IPS DF 6.9 (cell line): ENCODE results near the gene COL4A1.
"Not testable (repeated sequence)": the region's sequence is repeated elsewhere in the genome, so short reads cannot be mapped to it uniquely, and the experiment has no call there.

Experiments
- DNase-seq: peaks from one replicate; pipeline ENCODE4 v3.0.0-alpha.2; 2013; ENCODE audit warnings: low read depth, low spot score
- H3K27ac ChIP-seq: one replicate; pipeline ENCODE4 v1.5.1; 2013; ENCODE audit warnings: low read length, control low read depth
- H3K27me3 ChIP-seq: 2 replicates; pipeline ENCODE4 v1.6.1; 2013; ENCODE audit warnings: mild to moderate bottlenecking, low read length; ENCODE audit not compliant: control insufficient read depth, insufficient read depth
- H3K36me3 ChIP-seq: 2 replicates; pipeline ENCODE4 v1.6.1; 2013; ENCODE audit warnings: low read length; ENCODE audit not compliant: control insufficient read depth, insufficient read depth
- H3K4me1 ChIP-seq: 2 replicates; pipeline ENCODE4 v1.6.1; 2013; ENCODE audit warnings: low read length; ENCODE audit not compliant: control insufficient read depth, insufficient read depth
- H3K4me3 ChIP-seq: 2 replicates; pipeline ENCODE4 v1.5.1; 2013; ENCODE audit warnings: mild to moderate bottlenecking, low read length
- H3K9me3 ChIP-seq: 2 replicates; pipeline ENCODE4 v1.6.1; 2013; ENCODE audit warnings: low read length, inconsistent platforms; ENCODE audit not compliant: control insufficient read depth, insufficient read depth
- WGBS: extraction: QIAGEN DNeasy Blood & Tissue Kit; methylation state at CpG from one replicate; pipeline ENCODE4 v1.1.7; 2013; ENCODE audit warnings: mixed read lengths, missing lambda C conversion rate; ENCODE audit not compliant: insufficient read length, insufficient coverage; 5-methylcytosine and 5-hydroxymethylcytosine counted together

COL4A1 gene

DNA sequence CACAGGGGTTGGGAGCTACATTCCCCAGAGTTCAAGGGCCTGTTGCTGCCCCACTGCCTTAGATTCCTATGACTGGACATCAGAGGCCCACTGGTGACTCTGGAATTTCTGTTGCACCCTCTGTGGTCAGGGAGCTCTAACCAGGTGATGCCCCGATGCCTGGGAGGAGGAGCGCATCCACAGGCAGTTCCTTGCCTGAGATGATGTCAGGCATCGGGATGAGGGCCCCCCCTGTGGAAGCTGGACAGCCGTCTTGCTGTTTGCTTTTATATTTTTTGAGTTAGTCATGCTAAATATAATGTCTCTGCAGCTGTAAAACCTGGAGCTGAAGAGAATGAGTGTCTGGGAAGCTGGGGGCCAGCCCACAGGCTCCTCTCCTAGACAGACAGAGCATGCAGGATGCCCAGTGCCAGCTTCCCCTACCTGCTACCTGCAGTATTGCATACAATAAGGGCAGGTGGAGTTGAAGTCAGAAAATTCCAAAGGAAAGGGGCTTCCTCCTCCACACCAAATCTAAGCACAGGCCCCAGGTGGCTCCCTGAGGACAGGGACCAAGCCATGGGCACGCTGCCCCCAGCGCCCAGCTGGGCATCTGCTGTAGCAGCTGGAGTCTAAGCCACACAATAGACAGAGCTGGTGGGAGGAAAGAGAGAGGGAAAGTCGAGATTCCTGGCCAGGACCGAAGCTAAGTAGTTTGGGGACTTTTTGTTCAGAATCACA, 16.4 kb upstream of the COL4A1 start:
- H3K4me1 ChIP-seq = peaks cover 7% of the 10 kb centered on the region; the same call in 1 of the 2 replicates
- H3K36me3 ChIP-seq = no peaks in the 10 kb centered on the region
- DNase-seq = no peak
- H3K27ac ChIP-seq = no peak overlapping the region
- no CpG with 5 or more reads among the region's 8 CpGs for WGBS
- no peaks in the 10 kb centered on the region for H3K9me3 ChIP-seq
- no peak overlapping the region for H3K4me3 ChIP-seq
- H3K27me3 ChIP-seq = no peaks in the 10 kb centered on the region

DNA sequence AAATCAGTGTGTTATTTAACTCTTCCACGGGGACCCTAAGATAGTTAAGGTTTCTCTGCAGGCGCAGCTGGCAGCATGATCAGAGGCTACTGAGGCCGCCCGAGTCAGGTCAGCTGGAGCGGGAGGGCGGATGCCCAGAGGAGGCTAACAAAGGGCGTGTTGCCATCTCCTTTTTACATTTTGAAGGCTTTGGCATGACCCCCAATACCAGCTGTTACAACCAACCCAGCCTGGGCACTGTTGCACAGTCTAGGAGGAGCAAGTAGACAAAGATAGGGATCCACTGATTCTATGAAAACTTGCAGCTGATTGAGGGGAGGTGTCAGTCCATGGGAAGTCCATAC, 15.8 kb upstream of the COL4A1 start:
- no peaks in the 10 kb centered on the region for H3K27me3 ChIP-seq
- no peak overlapping the region for H3K27ac ChIP-seq
- WGBS = no CpG with 5 or more reads among the region's 7 CpGs
- H3K4me3 ChIP-seq = no peak overlapping the region
- no peaks in the 10 kb centered on the region for H3K9me3 ChIP-seq
- no peak for DNase-seq
- no peaks in the 10 kb centered on the region for H3K36me3 ChIP-seq
- H3K4me1 ChIP-seq = peaks cover 7% of the 10 kb centered on the region; the same call in 1 of the 2 replicates

DNA sequence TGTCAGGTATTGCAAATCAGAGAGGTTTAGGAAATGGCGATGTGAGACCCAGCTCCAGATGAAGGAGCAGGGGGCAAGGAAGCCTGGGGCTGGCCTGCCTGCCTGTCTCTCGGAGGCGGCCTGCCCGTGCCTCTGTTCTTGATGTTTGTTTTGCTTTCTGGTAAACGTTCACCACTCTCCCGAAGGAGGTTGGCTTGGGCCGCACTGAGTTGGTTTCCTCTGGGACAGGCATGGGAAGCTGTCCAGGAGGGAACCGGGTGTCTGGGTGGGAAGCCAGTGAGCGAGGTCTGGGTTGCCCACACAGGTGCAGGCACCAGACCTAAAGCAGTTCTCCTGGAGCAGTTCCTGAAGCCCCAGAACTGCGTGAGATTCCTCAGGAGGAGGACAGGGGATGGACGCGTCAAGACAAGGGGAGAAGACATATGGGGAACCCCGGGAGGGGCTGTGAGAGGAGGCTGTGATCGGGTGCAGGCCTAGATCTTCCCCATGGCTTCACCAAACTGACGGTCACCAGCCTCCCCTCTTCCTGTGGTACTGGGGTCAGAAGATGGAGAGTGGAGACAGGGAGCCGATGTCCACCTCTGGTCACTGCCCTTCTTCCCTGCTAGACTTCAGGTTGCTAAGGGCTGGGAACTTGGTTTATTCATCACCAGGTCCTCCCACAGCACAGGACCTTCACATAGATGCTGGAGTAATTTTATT, 15.3 kb upstream of the COL4A1 start:
- Histone ChIP-seq H3K4me3 (no peak overlapping the region), H3K27ac (no peak overlapping the region), H3K4me1 (peaks cover 7% of the 10 kb centered on the region; the same call in 1 of the 2 replicates), H3K27me3 (no peaks in the 10 kb centered on the region), H3K36me3 (peaks cover under 1% of the 10 kb centered on the region; the same call in 1 of the 2 replicates), H3K9me3 (no peaks in the 10 kb centered on the region)
- DNase-seq = no peak
- WGBS = no CpG with 5 or more reads among the region's 16 CpGs

DNA sequence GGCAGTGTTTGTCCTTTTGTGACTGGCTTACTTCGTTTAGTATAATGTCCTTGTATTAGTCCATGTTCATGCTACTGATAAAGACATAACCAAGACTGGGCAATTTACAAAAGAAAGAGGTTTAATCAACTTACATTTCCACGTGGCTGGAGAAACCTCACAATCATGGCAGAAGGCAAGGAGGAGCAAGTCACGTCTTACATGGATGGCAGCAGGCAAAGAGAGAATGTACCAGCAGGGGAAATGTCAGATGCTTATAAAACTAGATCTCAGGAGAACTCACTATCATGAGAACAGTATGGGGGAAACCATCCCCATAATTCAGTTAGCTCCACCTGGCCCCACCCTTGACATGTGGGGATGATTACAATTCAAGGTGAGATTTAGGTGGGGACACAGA, 14.6 kb upstream of the COL4A1 start:
- H3K36me3 ChIP-seq, H3K4me1 ChIP-seq, H3K4me3 ChIP-seq, DNase-seq, H3K27ac ChIP-seq, H3K27me3 ChIP-seq, H3K9me3 ChIP-seq: not testable (repeated sequence)
- WGBS = no CpG with 5 or more reads among the region's 3 CpGs

DNA sequence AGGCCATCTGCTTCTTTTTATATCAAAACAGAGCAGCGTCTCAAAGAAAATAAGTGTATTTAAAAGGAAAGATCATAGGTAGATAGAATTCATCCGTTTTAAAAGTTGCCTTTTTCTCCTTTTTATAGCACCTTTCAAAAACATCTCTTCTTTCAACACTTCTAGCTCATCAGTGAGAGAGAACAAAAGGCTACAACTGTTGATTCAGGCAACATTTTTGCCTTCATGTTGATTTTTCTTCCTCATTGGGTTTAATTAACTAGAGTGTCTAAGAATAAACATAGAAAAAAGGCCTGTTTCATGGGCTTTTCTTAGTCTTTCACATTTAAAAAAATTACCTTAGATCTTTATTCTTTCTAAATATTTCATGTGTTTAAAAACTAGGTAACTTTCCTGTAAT, 13.7 kb upstream of the COL4A1 start:
- no peak for DNase-seq
- Histone ChIP-seq H3K36me3 (peaks cover 6% of the 10 kb centered on the region; the same call in 1 of the 2 replicates), H3K4me1 (peaks cover 5% of the 10 kb centered on the region; the same call in 1 of the 2 replicates), H3K4me3 (no peak overlapping the region), H3K27me3 (no peaks in the 10 kb centered on the region), H3K9me3 (no peaks in the 10 kb centered on the region), H3K27ac (no peak overlapping the region)
- WGBS = no CpG with 5 or more reads among the region's 2 CpGs

- no peak for DNase-seq
- Histone ChIP-seq H3K9me3 (no peaks in the 10 kb centered on the region), H3K27ac (no peak overlapping the region), H3K36me3 (peaks cover 6% of the 10 kb centered on the region; the same call in 1 of the 2 replicates), H3K4me3 (no peak overlapping the region), H3K4me1 (peaks cover 5% of the 10 kb centered on the region; the same call in 1 of the 2 replicates), H3K27me3 (no peaks in the 10 kb centered on the region)
- no CpG with 5 or more reads among the region's 19 CpGs for WGBS
Observed at GRCh38 chr13:110319774-110320509, 13.0 kb upstream of the COL4A1 start.

GRCh38 chr13:110319397-110319773, 12.4 kb upstream of the COL4A1 start:
- H3K27me3 ChIP-seq = no peaks in the 10 kb centered on the region
- whole genome bisulfite sequencing = no CpG with 5 or more reads among the region's 4 CpGs
- peaks cover 6% of the 10 kb centered on the region; the same call in 1 of the 2 replicates for H3K36me3 ChIP-seq
- no peak overlapping the region for H3K4me3 ChIP-seq
- H3K4me1 ChIP-seq = peaks cover 5% of the 10 kb centered on the region
- DNase-seq = no peak
- no peak overlapping the region for H3K27ac ChIP-seq
- no peaks in the 10 kb centered on the region for H3K9me3 ChIP-seq

GRCh38 chr13:110318920-110319319, 12.0 kb upstream of the COL4A1 start:
- H3K27ac ChIP-seq = no peak overlapping the region
- peaks cover 6% of the 10 kb centered on the region; the same call in 1 of the 2 replicates for H3K36me3 ChIP-seq
- H3K4me1 ChIP-seq = peaks cover 4% of the 10 kb centered on the region
- no peak overlapping the region for H3K4me3 ChIP-seq
- H3K9me3 ChIP-seq = no peaks in the 10 kb centered on the region
- no peak for DNase-seq
- no CpG with 5 or more reads among the region's 7 CpGs for WGBS
- no peaks in the 10 kb centered on the region for H3K27me3 ChIP-seq

GRCh38 chr13:110317496-110318195, 10.7 kb upstream of the COL4A1 start:
- H3K9me3 ChIP-seq = no peaks in the 10 kb centered on the region
- no peak for DNase-seq
- H3K27me3 ChIP-seq = no peaks in the 10 kb centered on the region
- H3K4me1 ChIP-seq = peaks cover 4% of the 10 kb centered on the region
- H3K4me3 ChIP-seq = no peak overlapping the region
- H3K27ac ChIP-seq = no peak overlapping the region
- peaks cover 6% of the 10 kb centered on the region; the same call in 1 of the 2 replicates for H3K36me3 ChIP-seq
- WGBS = no CpG with 5 or more reads among the region's 13 CpGs

- Histone ChIP-seq H3K4me3 (no peak overlapping the region), H3K27me3 (no peaks in the 10 kb centered on the region), H3K9me3 (no peaks in the 10 kb centered on the region), H3K27ac (no peak overlapping the region), H3K36me3 (peaks cover 6% of the 10 kb centered on the region; the same call in 1 of the 2 replicates), H3K4me1 (peaks cover 4% of the 10 kb centered on the region)
- no peak for DNase-seq
- no CpG with 5 or more reads among the region's 5 CpGs for WGBS
Observed at GRCh38 chr13:110317093-110317492, 10.1 kb upstream of the COL4A1 start.
